Stimulated activated effector memory CD8-positive, alpha-beta T cell treated with anti-CD3 and anti-CD28 coated beads, Interleukin-12 subunit alpha, Interleukin-12 subunit beta, amount 100 ng/mL, for 72 hours (primary cell): ENCODE results near the gene RNU1-1.
"Not testable (repeated sequence)": the region's sequence is repeated elsewhere in the genome, so short reads cannot be mapped to it uniquely, and the experiment has no call there.

Experiments used
- ATAC-seq: fragments of 150-1000 bp; cut with Tn5 transposase; 2 replicates; pipeline ENCODE4 v1.10.0; 2021
- DNase-seq, 2 donors: peaks; one replicate each; pipeline ENCODE4 v3.0.0; 2021 to 2022; ENCODE audit warnings: low spot score in 2 of 2
- H3K27ac Mint-ChIP-seq: one replicate; pipeline ENCODE4 v1.8.0; 2022; ENCODE audit warnings: mild to moderate bottlenecking, mixed read lengths
- H3K36me3 Mint-ChIP-seq: one replicate; pipeline ENCODE4 v1.8.0; 2022; ENCODE audit warnings: mild to moderate bottlenecking, mixed read lengths
- H3K4me1 Mint-ChIP-seq: one replicate; pipeline ENCODE4 v1.8.0; 2022; ENCODE audit warnings: mixed read lengths
- H3K4me3 Mint-ChIP-seq: one replicate; pipeline ENCODE4 v1.8.0; 2022; ENCODE audit warnings: mild to moderate bottlenecking, mixed read lengths
- H3K9me3 Mint-ChIP-seq: one replicate; pipeline ENCODE4 v1.8.0; 2022; ENCODE audit warnings: mixed read lengths

Gene RNU1-1

DNA sequence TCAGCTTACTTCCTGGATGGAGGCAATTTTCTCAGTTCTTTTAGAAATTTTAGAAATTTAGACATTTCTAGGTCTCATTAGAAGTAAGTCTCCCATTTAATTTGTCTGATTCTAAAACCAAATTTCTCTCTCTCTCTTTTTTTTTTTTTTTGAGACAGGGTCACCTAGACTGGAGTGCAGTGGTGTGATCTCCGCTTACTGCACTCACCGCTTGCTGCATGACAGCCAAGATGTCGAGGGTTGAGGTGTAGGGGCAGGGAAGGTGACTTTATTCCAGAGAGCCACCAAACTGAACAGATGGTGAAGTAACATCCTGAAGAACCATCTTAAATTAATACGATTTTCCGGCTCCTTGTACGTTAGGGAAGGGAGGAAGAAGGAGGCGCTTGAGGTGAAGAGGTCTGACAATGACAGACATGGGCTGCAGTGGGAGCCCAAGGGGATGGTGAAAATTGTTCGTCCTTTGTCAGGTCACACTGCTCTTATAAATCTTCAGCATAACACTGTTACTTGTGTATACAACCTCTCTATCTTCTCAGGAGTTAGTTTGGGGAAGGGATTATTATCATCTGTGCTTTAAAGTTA lies 5.1 kb downstream of the RNU1-1 start:
- not testable (repeated sequence) for H3K36me3 Mint-ChIP-seq, H3K4me3 Mint-ChIP-seq, H3K4me1 Mint-ChIP-seq, H3K27ac Mint-ChIP-seq, DNase-seq, H3K9me3 Mint-ChIP-seq, ATAC-seq

DNA sequence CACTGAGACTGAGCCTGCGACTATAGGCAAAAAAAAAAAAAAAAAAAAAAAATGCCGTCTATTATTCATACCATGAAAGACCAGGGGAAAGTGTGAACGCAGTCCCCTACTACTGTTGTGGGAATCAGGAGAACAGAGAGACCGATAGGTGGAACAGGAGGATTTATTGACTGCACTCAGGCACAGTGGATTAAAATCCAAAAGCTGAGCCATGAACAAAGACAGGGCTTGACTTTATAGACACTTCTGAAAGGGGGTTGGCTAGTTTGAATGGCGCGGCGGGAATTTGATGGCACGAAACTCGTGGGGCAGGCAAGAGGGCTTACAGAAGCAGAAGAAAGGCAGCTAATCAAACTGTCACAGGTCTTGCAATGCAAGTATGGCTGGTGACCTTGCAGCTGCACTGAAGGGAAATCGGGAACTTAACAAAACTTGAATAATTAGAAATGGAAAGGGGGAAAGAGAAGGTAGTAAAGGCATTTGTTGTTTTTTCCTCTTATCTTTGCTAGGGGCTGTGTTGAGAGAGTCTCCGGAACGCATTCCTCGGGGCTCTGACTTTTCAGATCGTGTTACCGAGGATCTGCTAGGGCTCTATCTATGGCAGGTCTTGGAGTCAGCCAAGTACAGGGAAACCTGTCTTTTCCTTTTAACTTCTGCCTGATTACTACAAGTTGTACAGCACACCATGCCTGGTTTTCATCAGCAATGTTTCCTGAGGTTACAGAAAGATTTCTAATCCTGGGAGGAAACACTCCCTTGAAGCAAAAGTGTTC lies 7.5 kb downstream of the RNU1-1 start:
- ATAC-seq, H3K9me3 Mint-ChIP-seq, H3K36me3 Mint-ChIP-seq, DNase-seq, H3K4me1 Mint-ChIP-seq, H3K27ac Mint-ChIP-seq, H3K4me3 Mint-ChIP-seq: not testable (repeated sequence)

DNA sequence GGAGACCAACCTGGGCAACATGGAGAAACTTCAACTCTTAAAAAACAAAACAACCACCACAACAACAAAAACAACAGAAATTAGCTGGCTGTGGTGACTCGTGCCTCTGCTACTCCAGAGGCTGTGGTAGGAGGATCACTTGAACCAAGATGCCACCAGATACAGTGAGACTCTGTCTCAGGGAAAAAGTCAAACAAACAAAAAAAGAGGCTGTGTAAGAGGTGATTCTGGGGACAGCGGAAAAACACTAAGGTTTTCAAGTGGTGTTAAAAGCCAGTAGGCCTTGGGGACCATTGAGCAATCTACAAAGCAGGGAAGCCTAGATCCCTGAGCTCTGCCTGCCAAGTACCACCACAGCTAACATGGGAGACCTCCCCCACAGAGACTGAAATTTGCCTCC lies 8.2 kb downstream of the RNU1-1 start:
- not testable (repeated sequence) for ATAC-seq, DNase-seq, H3K36me3 Mint-ChIP-seq, H3K9me3 Mint-ChIP-seq, H3K4me3 Mint-ChIP-seq, H3K4me1 Mint-ChIP-seq, H3K27ac Mint-ChIP-seq

DNA sequence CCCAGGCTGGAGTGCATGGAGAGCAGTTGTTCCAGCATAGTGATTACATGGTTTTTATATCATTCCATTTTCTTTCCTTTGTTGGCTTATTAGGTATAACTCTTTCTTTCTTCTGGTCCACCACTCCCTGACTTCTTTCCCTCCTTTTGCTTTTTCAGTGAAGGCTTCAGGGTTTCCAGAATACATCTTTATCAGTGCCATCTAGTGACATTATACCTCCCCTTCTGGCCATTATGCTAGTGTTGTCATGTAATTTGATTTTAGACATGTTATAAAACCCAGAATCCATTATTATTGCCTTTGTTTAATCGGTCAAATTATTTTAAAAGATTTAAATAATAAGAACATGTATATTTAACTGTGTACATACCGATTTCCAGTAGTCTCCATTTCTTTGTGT lies 10.6 kb downstream of the RNU1-1 start:
- H3K4me3 Mint-ChIP-seq: no peak overlapping the region
- DNase-seq (no peak), ATAC-seq (no peak)
- no peaks in the 10 kb centered on the region for H3K36me3 Mint-ChIP-seq
- no peaks in the 10 kb centered on the region for H3K9me3 Mint-ChIP-seq
- H3K27ac Mint-ChIP-seq: no peak overlapping the region
- H3K4me1 Mint-ChIP-seq: peaks cover 7% of the 10 kb centered on the region

DNA sequence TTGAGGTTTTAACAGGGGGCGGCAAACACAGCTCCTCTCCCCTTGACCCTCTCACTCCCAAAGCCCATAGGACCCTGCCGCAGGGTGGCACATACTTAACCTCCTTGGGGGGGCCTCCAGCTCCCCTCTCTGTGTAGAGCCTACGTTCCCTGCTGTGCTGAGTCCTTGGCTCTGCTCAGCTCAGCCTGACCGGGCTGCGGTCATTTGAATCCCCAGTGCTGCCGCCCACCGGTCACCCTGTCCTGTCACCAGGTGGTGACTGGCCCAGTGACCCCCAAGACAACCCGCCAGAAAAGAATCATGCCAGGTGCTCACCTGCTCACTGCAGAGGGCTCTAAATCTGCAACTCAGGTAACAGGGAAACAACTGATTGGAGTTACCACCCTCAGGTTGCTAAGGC lies 12.6 kb downstream of the RNU1-1 start:
- H3K27ac Mint-ChIP-seq, DNase-seq, H3K4me3 Mint-ChIP-seq, H3K9me3 Mint-ChIP-seq, H3K36me3 Mint-ChIP-seq, ATAC-seq: not testable (repeated sequence)
- peaks cover 20% of the 10 kb centered on the region for H3K4me1 Mint-ChIP-seq

DNA sequence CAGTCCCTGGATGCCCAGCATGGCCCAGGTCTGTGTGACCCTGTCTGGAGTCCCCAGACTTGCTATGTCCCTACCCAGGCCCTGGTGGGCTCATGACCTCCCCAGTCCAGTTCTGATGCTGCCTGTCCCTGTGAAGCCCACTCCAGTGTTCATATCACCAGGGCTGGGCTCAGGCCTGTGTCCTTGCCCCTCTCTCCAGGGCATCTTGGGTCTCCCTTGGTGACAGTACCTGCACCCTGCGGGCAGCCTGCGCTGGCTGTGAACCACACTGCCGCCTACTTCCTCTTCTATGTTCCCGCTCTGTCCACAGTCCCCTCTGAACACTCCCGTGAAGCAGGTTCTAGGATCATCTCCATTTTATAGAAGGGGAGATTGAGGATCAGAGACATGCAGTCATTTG lies 13.1 kb downstream of the RNU1-1 start:
- H3K27ac Mint-ChIP-seq, ATAC-seq: not testable (repeated sequence)
- H3K4me3 Mint-ChIP-seq: peak overlapping the region; percentile 80

DNA sequence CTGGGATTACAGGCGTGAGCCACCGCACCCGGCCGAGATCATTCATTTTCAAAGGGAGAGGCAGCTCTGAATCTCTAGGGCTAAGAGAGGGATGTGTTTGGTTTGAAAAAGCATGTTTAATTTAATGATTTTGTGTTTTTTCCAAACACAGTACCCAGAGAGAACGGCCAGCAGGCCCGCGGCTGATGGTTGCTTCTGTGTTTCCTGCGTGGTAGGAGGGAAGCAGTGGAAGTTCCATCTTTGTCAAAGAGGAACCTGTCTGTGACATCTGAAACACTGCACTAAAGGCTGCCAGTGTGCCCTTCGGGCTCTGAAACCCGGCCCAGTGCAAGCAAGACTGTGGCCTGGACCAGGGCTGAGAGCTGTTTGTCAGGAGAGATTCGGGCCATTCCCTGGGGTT lies 13.6 kb downstream of the RNU1-1 start:
- DNase-seq, H3K9me3 Mint-ChIP-seq: not testable (repeated sequence)

More for the DNA sequence above, 13.1 kb downstream of the RNU1-1 start:
- H3K4me1 Mint-ChIP-seq: peaks cover 20% of the 10 kb centered on the region
- not testable (repeated sequence) for DNase-seq, H3K36me3 Mint-ChIP-seq, H3K9me3 Mint-ChIP-seq

DNA sequence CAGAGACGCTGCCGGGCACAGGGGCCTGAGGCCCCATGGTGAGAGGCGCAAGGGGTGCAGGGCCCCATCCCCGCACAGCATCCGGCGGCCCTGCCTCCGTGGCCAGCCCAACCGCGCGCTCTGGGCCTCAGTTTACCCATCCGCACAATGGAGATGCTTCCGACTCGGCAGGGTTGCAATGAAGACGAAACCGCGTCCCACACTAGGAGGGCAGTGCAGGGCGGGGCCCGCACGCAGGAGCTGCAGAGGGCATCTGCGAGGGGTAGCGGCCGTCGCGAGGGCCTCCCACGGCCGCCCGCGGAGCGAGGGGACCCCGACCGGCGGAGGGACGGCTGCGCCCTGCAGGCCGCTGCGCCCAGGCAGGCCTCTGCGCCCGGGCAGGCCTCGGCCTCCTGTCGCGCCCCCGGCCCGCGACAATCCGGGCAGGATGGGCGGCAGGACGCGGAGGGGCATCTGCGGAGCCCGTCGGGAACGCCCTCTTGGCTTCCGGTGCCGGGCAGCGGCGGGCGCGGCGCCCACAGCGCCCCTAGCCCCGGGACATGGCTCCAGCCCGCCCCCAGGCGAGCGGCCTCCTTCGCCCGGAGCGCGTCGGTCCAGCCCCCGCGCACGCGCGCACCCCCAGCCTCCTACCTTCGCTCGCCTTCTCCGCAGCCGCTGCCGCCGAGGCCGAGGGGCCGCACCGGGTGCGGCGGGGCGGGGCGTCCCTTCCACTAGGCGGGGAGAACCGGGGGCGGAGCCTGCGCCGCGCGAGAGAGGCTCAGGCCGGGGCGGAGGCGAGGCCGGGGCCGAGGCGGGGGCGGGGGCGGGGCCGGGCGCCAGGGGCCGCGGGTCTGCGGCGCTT lies 15.3 kb downstream of the RNU1-1 start:
- peak; percentile 84 to 93 for DNase-seq
- peak; percentile 94 for ATAC-seq
- H3K9me3 Mint-ChIP-seq: no peaks in the 10 kb centered on the region
- peaks cover 18% of the 10 kb centered on the region for H3K4me1 Mint-ChIP-seq
- peak overlapping the region; percentile 80 for H3K4me3 Mint-ChIP-seq
- peak overlapping the region; percentile 24 for H3K27ac Mint-ChIP-seq
- H3K36me3 Mint-ChIP-seq: peaks cover 6% of the 10 kb centered on the region

More for the DNA sequence above, 13.6 kb downstream of the RNU1-1 start:
- Mint-ChIP-seq H3K4me1 (peaks cover 16% of the 10 kb centered on the region), H3K4me3 (peak overlapping the region; percentile 80)
- not testable (repeated sequence) for H3K36me3 Mint-ChIP-seq, ATAC-seq, H3K27ac Mint-ChIP-seq

DNA sequence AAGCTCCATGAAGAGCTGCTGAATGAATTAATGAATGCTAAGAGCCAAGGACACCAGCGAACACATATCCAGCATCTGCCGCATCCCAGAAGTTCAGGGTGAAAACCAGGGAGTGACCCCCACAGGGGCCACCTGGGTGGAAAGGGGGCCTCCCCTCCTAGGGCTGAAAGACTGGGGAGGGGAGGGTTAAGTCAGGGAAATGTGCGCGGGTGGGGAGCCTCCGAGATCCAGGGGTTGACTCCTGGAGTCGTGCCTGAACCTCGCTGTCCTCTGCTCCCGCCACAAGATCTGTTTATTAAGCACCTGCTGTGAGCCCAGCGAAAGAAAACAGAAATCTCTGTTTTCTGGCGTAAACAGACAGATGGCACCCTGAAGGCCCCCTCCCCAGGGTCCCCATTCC lies 16.0 kb downstream of the RNU1-1 start:
- Mint-ChIP-seq H3K4me3 (peak overlapping the region; percentile 80), H3K27ac (peak overlapping the region; percentile 24), H3K4me1 (peaks cover 21% of the 10 kb centered on the region)
- not testable (repeated sequence) for DNase-seq, H3K36me3 Mint-ChIP-seq, H3K9me3 Mint-ChIP-seq, ATAC-seq

DNA sequence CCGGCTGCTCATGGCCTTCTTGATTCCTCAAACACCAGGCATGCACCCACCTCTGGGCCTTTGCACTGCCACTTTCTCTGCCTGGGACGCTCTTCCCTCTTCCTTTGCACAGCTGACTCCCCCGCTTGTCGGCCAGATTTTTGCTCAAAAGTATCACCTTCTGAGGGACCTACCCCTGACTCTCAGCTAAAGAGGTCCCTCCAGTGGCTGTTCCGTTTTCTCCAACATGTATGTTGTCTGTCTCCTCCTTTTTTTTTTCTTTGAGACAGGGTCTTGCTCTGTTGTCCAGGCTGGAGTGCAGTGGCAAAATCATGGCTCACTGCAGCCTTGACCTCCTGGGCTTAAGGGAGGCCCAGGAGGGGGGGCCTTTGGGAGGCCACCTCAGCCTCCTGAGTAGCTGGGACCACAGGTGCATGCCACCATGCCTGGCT lies 16.6 kb downstream of the RNU1-1 start:
- peaks cover 21% of the 10 kb centered on the region for H3K4me1 Mint-ChIP-seq
- not testable (repeated sequence) for DNase-seq, H3K36me3 Mint-ChIP-seq, ATAC-seq, H3K9me3 Mint-ChIP-seq
- peak overlapping the region; percentile 80 for H3K4me3 Mint-ChIP-seq
- peak overlapping the region; percentile 24 for H3K27ac Mint-ChIP-seq

DNA sequence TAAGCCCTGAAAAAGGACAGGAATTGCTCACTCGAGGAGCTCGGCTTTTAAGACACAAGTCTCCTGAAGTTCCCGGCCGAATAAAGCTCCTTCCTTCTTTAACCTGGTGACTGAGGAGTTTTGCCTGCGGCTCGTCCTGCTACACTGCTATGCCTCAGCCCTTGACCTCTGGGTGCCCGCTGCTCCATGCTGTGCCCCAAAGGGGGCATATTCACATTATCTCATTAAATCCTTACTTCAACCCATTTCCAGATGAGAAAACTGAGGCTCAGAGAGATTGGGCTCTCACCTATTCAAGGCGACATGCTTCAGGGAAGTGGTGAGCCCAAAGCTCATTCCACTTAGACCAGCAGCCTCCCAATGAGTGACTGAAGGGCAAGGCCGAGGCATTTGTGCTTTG lies 20.4 kb downstream of the RNU1-1 start:
- H3K36me3 Mint-ChIP-seq, DNase-seq, ATAC-seq, H3K4me3 Mint-ChIP-seq, H3K9me3 Mint-ChIP-seq, H3K27ac Mint-ChIP-seq: not testable (repeated sequence)
- H3K4me1 Mint-ChIP-seq: peaks cover 23% of the 10 kb centered on the region

DNA sequence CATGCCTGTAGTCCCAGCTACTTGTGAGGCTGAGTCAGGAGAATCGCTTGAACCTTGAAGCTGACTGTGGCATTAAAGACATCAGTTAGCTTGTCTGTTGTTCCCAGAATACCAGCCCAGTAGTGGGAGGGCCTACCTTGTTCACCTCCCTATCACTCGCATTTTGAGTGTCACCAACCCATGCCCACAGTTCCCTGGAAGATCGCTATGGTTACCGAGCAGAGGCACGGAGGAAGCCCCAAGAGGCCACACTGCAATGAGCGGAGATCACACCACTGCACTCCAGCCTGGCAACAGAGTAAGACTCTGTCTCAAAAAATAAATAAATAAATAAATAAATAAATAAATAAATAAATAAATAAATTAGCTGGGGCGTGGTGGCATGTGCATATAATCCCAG lies 21.1 kb downstream of the RNU1-1 start:
- not testable (repeated sequence) for H3K4me3 Mint-ChIP-seq, H3K9me3 Mint-ChIP-seq, H3K27ac Mint-ChIP-seq, DNase-seq, H3K36me3 Mint-ChIP-seq
- ATAC-seq: peak; percentile 61
- peaks cover 19% of the 10 kb centered on the region for H3K4me1 Mint-ChIP-seq

DNA sequence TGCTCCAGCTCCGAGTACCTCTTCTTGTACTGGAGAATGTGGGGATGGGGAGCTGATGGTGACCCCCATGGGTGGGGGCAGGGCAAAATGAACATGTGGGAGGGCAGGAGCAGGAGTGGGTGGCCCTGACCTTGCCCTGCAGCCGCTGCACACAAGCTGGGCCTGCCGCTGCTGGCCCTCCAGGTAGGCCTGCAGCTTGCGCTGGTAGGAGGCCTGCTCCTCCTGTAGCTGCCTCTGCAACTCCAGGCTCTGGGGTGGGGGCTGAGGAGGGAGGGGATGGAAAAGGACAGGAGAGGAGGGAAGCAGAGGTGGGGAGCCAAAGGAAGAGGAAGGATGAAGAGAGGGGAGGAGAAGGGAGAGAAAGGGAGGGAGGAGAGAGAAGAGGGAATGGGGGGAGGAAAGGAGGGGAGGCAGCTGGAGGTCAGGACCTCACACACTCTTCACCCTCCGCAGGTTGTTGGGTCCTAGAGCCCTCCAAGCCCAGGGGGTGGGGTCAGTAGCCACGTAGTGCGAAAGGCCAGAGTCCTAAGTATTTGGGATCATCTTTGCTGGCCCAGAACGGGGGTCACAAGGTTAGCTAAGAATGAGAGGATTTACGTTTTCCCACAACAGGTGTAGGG lies 22.9 kb downstream of the RNU1-1 start:
- H3K9me3 Mint-ChIP-seq: no peaks in the 10 kb centered on the region
- H3K4me3 Mint-ChIP-seq: no peak overlapping the region
- peaks cover 11% of the 10 kb centered on the region for H3K4me1 Mint-ChIP-seq
- H3K27ac Mint-ChIP-seq: peak overlapping the region; percentile 8
- no peaks in the 10 kb centered on the region for H3K36me3 Mint-ChIP-seq
- no peak for ATAC-seq
- no peak for DNase-seq

DNA sequence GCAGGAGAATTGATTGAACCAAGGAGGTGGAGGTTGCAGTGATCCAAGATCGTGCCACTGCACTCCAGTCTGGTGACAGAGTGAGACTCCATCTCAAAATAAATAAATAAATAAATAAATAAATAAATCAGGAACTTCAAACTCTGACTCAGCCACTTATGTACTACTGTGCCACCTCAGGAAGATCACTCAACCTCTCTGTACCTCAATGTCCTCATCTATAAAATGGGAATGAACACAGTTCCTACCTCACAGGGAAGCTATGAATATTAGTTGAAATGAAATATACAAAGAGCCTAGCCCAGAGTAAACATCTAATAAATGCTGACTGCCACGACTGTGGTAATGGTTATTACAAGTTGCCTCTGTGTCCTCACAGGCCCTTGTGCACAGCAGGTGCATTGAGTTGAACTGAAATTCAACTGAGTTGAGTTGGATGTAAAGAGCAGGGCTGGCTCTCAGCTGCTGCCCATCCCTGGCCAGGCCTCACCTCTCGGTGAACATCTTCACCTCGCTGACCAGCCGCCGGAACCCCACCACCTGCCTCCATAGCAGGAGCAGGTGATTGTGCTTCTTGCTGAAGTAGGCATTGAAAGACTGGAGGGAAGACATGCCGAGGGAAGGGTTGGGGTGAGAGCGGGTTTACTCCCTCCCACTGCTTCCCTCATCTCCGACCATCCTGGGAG lies 24.7 kb downstream of the RNU1-1 start:
- H3K4me1 Mint-ChIP-seq: peaks cover 11% of the 10 kb centered on the region
- H3K9me3 Mint-ChIP-seq, ATAC-seq, DNase-seq, H3K36me3 Mint-ChIP-seq, H3K4me3 Mint-ChIP-seq, H3K27ac Mint-ChIP-seq: not testable (repeated sequence)

DNA sequence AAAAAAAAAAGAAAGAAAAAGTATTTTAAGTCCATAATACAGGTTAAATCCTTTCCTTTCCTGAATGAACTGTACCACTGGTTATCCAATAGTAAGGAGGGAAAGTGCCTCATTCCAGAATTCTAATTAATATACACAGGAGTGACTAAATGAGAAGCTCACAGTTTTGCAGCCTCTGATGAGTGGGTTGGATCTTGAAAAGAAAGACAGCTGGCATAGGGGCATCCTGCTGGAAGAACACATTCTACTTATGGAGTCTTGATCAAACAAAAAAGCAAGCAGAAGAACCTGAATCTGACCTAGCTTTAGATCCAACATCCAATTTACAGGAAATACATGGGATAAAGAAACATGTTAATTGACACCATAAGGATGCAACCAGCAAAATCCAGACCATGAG lies 27.1 kb downstream of the RNU1-1 start:
- not testable (repeated sequence) for H3K36me3 Mint-ChIP-seq, H3K4me3 Mint-ChIP-seq, H3K27ac Mint-ChIP-seq, ATAC-seq, H3K9me3 Mint-ChIP-seq, H3K4me1 Mint-ChIP-seq, DNase-seq
